OCI-LY7 (cell line): ENCODE data around the gene RAB42. TPM values are rescaled to one million over a fixed set of nuclear protein-coding genes. Genes with fewer than 3 reads are reported as not detected.

Source experiments
- BruUV-seq: library from RNA; stranded (reverse); fragments of 400-500 nt; replicated peaks from 2 replicates; lab custom pipeline; 2021; lab: Mats Ljungman, UMichigan
- CTCF ChIA-PET: fragments of 300-600 bp; sonication (Branson Sonifier 250); formaldehyde crosslinking; loops from one replicate; lab custom pipeline; 2022; ENCODE audit warnings: antibody characterized with exemption; ENCODE audit not compliant: unreplicated experiment; lab: Charles Lee
- POLR2A ChIA-PET: fragments of 300-600 bp; sonication (Branson Sonifier 250); formaldehyde crosslinking; loops from one replicate; lab custom pipeline; 2022; ENCODE audit warnings: antibody characterized with exemption; lab: Charles Lee
- DNase-seq: peaks from one replicate; pipeline ENCODE4 v3.0.0-alpha.2; 2015; ENCODE audit warnings: low spot score
- H2AFZ ChIP-seq: fragments of 200-600 bp; sonication (generic), shearing (Covaris generic); 2 replicates; pipeline ENCODE4 v1.6.1; 2014; ENCODE audit warnings: mild to moderate bottlenecking, antibody characterized with exemption, low read length, moderate library complexity
- H3K27ac ChIP-seq: fragments of 200-600 bp; sonication (generic); 2 replicates; pipeline ENCODE4 v1.5.1; 2014; ENCODE audit warnings: mixed run types, low read depth, mild to moderate bottlenecking, moderate library complexity, low read length, inconsistent platforms; ENCODE audit not compliant: poor library complexity, severe bottlenecking
- H3K36me3 ChIP-seq: fragments of 200-600 bp; sonication (generic); 2 replicates; pipeline ENCODE4 v1.6.1; 2014; ENCODE audit warnings: mild to moderate bottlenecking, antibody characterized with exemption, low read length, moderate library complexity, mixed read lengths; ENCODE audit not compliant: insufficient read depth
- H3K4me1 ChIP-seq: fragments of 200-600 bp; sonication (generic); 2 replicates; pipeline ENCODE4 v1.5.1; 2014; ENCODE audit warnings: mild to moderate bottlenecking, low read length; ENCODE audit not compliant: insufficient read depth, poor library complexity, severe bottlenecking
- H3K4me2 ChIP-seq: fragments of 200-600 bp; sonication (generic); 2 replicates; pipeline ENCODE4 v1.6.1; 2014; ENCODE audit warnings: mild to moderate bottlenecking, low read length
- H3K4me3 ChIP-seq: fragments of 200-600 bp; sonication (generic); 2 replicates; pipeline ENCODE4 v1.5.1; 2014; ENCODE audit warnings: mild to moderate bottlenecking, low read depth, low read length; ENCODE audit not compliant: poor library complexity, severe bottlenecking
- H3K79me2 ChIP-seq: fragments of 200-600 bp; sonication (generic); 2 replicates; pipeline ENCODE4 v1.6.1; 2016; ENCODE audit warnings: low read depth, mild to moderate bottlenecking, low read length, moderate library complexity, mixed read lengths; ENCODE audit not compliant: insufficient read depth
- H3K9me2 ChIP-seq: fragments of 200-600 bp; sonication (generic); 2 replicates; pipeline ENCODE4 v1.6.1; 2016; ENCODE audit warnings: mild to moderate bottlenecking, low read length, mixed read lengths; ENCODE audit not compliant: insufficient read depth
- H3K9me3 ChIP-seq: fragments of 200-600 bp; sonication (generic); 2 replicates; pipeline ENCODE4 v1.6.1; 2014; ENCODE audit warnings: mild to moderate bottlenecking, mixed run types, low read length, mixed read lengths
- H4K20me1 ChIP-seq: fragments of 200-600 bp; sonication (generic); 2 replicates; pipeline ENCODE4 v1.6.1; 2014; ENCODE audit warnings: mild to moderate bottlenecking, antibody characterized with exemption, low read length, moderate library complexity, mixed read lengths; ENCODE audit not compliant: insufficient read depth
- CTCF ChIP-seq: fragments of 200-600 bp; sonication (generic); conservative IDR thresholded peaks from 2 replicates; pipeline ENCODE4 v1.5.1; 2014; ENCODE audit warnings: mild to moderate bottlenecking, antibody characterized with exemption, low read length, moderate library complexity, mixed read lengths
- EZH2phosphoT487 ChIP-seq: fragments of 200-600 bp; sonication (generic); IDR thresholded peaks from 2 replicates; pipeline ENCODE4 v1.6.1; 2018; ENCODE audit warnings: low read depth, borderline replicate concordance, mild to moderate bottlenecking, mixed run types, antibody characterized with exemption, low read length, moderate library complexity, mixed read lengths
- intact Hi-C: fragments of 100-400 bp; cut with micrococcal nuclease; formaldehyde crosslinking; loops from one replicate; pipeline ENCODE4 v1.10.0; 2022; ENCODE audit not compliant: unreplicated experiment
- small RNA-seq: library from RNA; depleted of rRNA; stranded (forward); fragments of <200 nt; gene quantifications from one replicate; pipeline ENCODE3, GENCODE V24; 2014
- total RNA-seq, 2 experiments: library from RNA; depleted of rRNA in 1 of 2; stranded (reverse); fragments of >200 nt in 1 of 2; shearing (Covaris generic) in 1 of 2; gene quantifications; 2 replicates each; pipeline ENCODE4 v1.2.3, GENCODE V29; 2014 to 2022

RAB42 gene
- total RNA-seq, 2 experiments from 2014 or later, result not detected

GRCh38 chr1:28644494-28644893, 52.4 kb downstream of the RAB42 start:
- H3K9me2 ChIP-seq, result no peaks in the 10 kb centered on the region
- peak overlapping the region; percentile 95 for H3K27ac ChIP-seq
- TF ChIP-seq EZH2phosphoT487 (no peak), CTCF (no peak)
- no peaks in the 10 kb centered on the region for H3K9me3 ChIP-seq
- CTCF ChIA-PET, result interaction anchor here (2.5 kb wide), 1 partner anchor 92 kb away, joined by 10 read pairs; the partner anchor contains the start of gene YTHDF2
- BruUV-seq, result no TSS peak
- H4K20me1 ChIP-seq, result no peaks in the 10 kb centered on the region; the same call in 1 of the 2 replicates
- H3K79me2 ChIP-seq, result peaks cover 24% of the 10 kb centered on the region; the same call in 1 of the 2 replicates
- H3K4me2 ChIP-seq, result peak overlapping the region; percentile 96
- peak overlapping the region; percentile 44; the same call in 1 of the 2 replicates for H2AFZ ChIP-seq
- peak overlapping the region; percentile 86 for H3K4me3 ChIP-seq
- intact Hi-C loops, result loop anchor here (5.0 to 10.0 kb wide), 2 partner anchors 397 to 570 kb away; no protein-coding TSS in a partner anchor
- H3K36me3 ChIP-seq, result no peaks in the 10 kb centered on the region; the same call in 1 of the 2 replicates
- POLR2A ChIA-PET, result interaction anchor here (0.7 to 4.1 kb wide), 7 partner anchors 24 to 408 kb away, joined by 3 to 30 read pairs (median 4); partner anchors contain the start of gene GMEB1
- DNase-seq, result peak; percentile 11
- peaks cover 48% of the 10 kb centered on the region for H3K4me1 ChIP-seq

Small RNAs within 50 kb of the gene (small RNA-seq; reads per million reads assigned to genes)
- gene SNORA16A (not detected), gene SNORA44 (not detected), gene SNORA61 (not detected), gene SNORD99 (17,963 reads per million, percentile 100 among the genes with 10 or more reads in this experiment)

Other genes with a start within 250 kb of the RAB42 start
- 16.7 and 17.8 TPM in 2 replicates for gene PHACTR4, start 222.5 kb upstream of the RAB42 start, total RNA-seq (2014; rRNA removed; shearing (Covaris generic))
- 44.9 and 47.3 TPM in 2 replicates for gene PHACTR4, start 222.5 kb upstream of the RAB42 start, total RNA-seq (2022)
- gene RCC1, start 86.2 kb upstream of the RAB42 start, total RNA-seq (2014; rRNA removed; shearing (Covaris generic)), result 87.6 and 101 TPM in 2 replicates
- 95.3 and 108 TPM in 2 replicates for gene RCC1, start 86.2 kb upstream of the RAB42 start, total RNA-seq (2022)
- 30.6 and 39.6 TPM in 2 replicates for gene TRNAU1AP, start 39.2 kb upstream of the RAB42 start, total RNA-seq (2014; rRNA removed; shearing (Covaris generic))
- gene TRNAU1AP, start 39.2 kb upstream of the RAB42 start, total RNA-seq (2022), result 41.8 and 47.7 TPM in 2 replicates
- 30.1 and 31.0 TPM in 2 replicates for gene TAF12, start 50.8 kb downstream of the RAB42 start, total RNA-seq (2014; rRNA removed; shearing (Covaris generic))
- 32.4 and 34.9 TPM in 2 replicates for gene TAF12, start 50.8 kb downstream of the RAB42 start, total RNA-seq (2022)
- gene RNU11, start 56.3 kb downstream of the RAB42 start, total RNA-seq (2014; rRNA removed; shearing (Covaris generic)), result not detected in 2 replicates
- gene RNU11, start 56.3 kb downstream of the RAB42 start, total RNA-seq (2022), result not detected in 2 replicates
- gene GMEB1, start 76.5 kb downstream of the RAB42 start, total RNA-seq (2014; rRNA removed; shearing (Covaris generic)), result 12.5 and 13.0 TPM in 2 replicates
- 22.5 and 25.9 TPM in 2 replicates for gene GMEB1, start 76.5 kb downstream of the RAB42 start, total RNA-seq (2022)
- gene YTHDF2, start 144.7 kb downstream of the RAB42 start, total RNA-seq (2014; rRNA removed; shearing (Covaris generic)), result 46.6 and 57.9 TPM in 2 replicates
- gene YTHDF2, start 144.7 kb downstream of the RAB42 start, total RNA-seq (2022), result 82.6 and 83.6 TPM in 2 replicates
- not detected in 2 replicates for gene OPRD1, start 219.9 kb downstream of the RAB42 start, total RNA-seq (2014; rRNA removed; shearing (Covaris generic))
- not detected in 2 replicates for gene OPRD1, start 219.9 kb downstream of the RAB42 start, total RNA-seq (2022)